WTC11 (cell line): ENCODE measurements around the gene OLFM3. TPM values are rescaled to one million over a fixed set of nuclear protein-coding genes. Genes with fewer than 3 reads are reported as not detected.

Source experiments
- ATAC-seq: fragments of 200-7000 bp; cut with Tn5 transposase; 2 replicates; pipeline ENCODE4 v1.10.0; 2021; ENCODE audit warnings: mild to moderate bottlenecking, moderate library complexity
- CTCF ChIA-PET: fragments of 300-600 bp; sonication (Branson Sonifier 250); formaldehyde crosslinking; loops from one replicate; lab custom pipeline; 2021; ENCODE audit warnings: antibody characterized with exemption; lab: Charles Lee
- POLR2A ChIA-PET: fragments of 350-600 bp; sonication (Branson Sonifier 250); formaldehyde crosslinking; loops from one replicate; lab custom pipeline; 2021; ENCODE audit warnings: antibody characterized with exemption; lab: Charles Lee
- DNase-seq: peaks from one replicate; pipeline ENCODE4 v3.0.0; 2021; ENCODE audit warnings: low spot score
- H3K27ac Mint-ChIP-seq: 2 replicates; pipeline ENCODE4 v1.8.0; 2021; ENCODE audit warnings: mixed read lengths
- H3K27me3 Mint-ChIP-seq: 2 replicates; pipeline ENCODE4 v1.8.0; 2021; ENCODE audit warnings: low read depth, mild to moderate bottlenecking, moderate library complexity, mixed read lengths
- H3K36me3 Mint-ChIP-seq: 2 replicates; pipeline ENCODE4 v1.8.0; 2021; ENCODE audit warnings: mixed read lengths
- H3K4me1 Mint-ChIP-seq: 2 replicates; pipeline ENCODE4 v1.8.0; 2022; ENCODE audit warnings: mixed read lengths
- H3K4me3 Mint-ChIP-seq: 2 replicates; pipeline ENCODE4 v1.8.0; 2021; ENCODE audit warnings: mild to moderate bottlenecking, moderate library complexity, mixed read lengths
- H3K9me3 Mint-ChIP-seq: 2 replicates; pipeline ENCODE4 v1.8.0; 2021; ENCODE audit warnings: mixed read lengths
- ATF1 ChIP-seq: sonication (generic); formaldehyde crosslinking; IDR thresholded peaks from 2 replicates; pipeline ENCODE4 v1.8.1; 2023; ENCODE audit warnings: mild to moderate bottlenecking, moderate library complexity, missing genetic modification reagents
- CREB1 ChIP-seq: sonication (generic); formaldehyde crosslinking; IDR thresholded peaks from 2 replicates; pipeline ENCODE4 v1.8.0; 2023; ENCODE audit warnings: mild to moderate bottlenecking, missing genetic modification reagents
- EMX1 ChIP-seq: fragments of 250-450 bp; sonication (Bioruptor Pico); IDR thresholded peaks from 2 replicates; pipeline ENCODE4 v1.8.0; 2021; ENCODE audit warnings: mild to moderate bottlenecking
- FOXK1 ChIP-seq: sonication (generic); formaldehyde crosslinking; IDR thresholded peaks from 2 replicates; pipeline ENCODE4 v1.8.0; 2022; ENCODE audit warnings: mild to moderate bottlenecking, moderate library complexity, missing genetic modification reagents
- FOXP1 ChIP-seq: sonication (generic); formaldehyde crosslinking; IDR thresholded peaks from 2 replicates; pipeline ENCODE4 v1.8.0; 2022; ENCODE audit warnings: missing genetic modification reagents, mild to moderate bottlenecking, moderate library complexity, borderline replicate concordance
- GRHL2 ChIP-seq: fragments of 250-450 bp; sonication (Bioruptor Pico); IDR thresholded peaks from 2 replicates; pipeline ENCODE4 v1.8.0; 2022; ENCODE audit warnings: mild to moderate bottlenecking, moderate library complexity; ENCODE audit not compliant: insufficient replicate concordance, severe bottlenecking
- GTF2I ChIP-seq: fragments of 250-450 bp; sonication (Bioruptor Pico); conservative IDR thresholded peaks from 2 replicates; pipeline ENCODE4 v1.4.0; 2021; ENCODE audit warnings: mild to moderate bottlenecking
- MXD4 ChIP-seq: fragments of 250-450 bp; sonication (Bioruptor Pico); IDR thresholded peaks from 2 replicates; pipeline ENCODE4 v1.8.0; 2021; ENCODE audit warnings: mild to moderate bottlenecking, moderate library complexity, borderline replicate concordance
- NFATC4 ChIP-seq: fragments of 250-450 bp; sonication (Bioruptor Pico); IDR thresholded peaks from 2 replicates; pipeline ENCODE4 v1.9.0; 2021; ENCODE audit warnings: mild to moderate bottlenecking
- NFE2L1 ChIP-seq: sonication (generic); formaldehyde crosslinking; IDR thresholded peaks from 2 replicates; pipeline ENCODE4 v1.8.1; 2023; ENCODE audit warnings: missing genetic modification reagents
- NR1H2 ChIP-seq: sonication (generic); formaldehyde crosslinking; IDR thresholded peaks from 2 replicates; pipeline ENCODE4 v1.9.0; 2021; ENCODE audit warnings: mild to moderate bottlenecking, moderate library complexity, missing genetic modification reagents
- NR2C2 ChIP-seq: sonication (generic); formaldehyde crosslinking; IDR thresholded peaks from 2 replicates; pipeline ENCODE4 v1.8.0; 2022; ENCODE audit warnings: mild to moderate bottlenecking, missing genetic modification reagents
- OVOL2 ChIP-seq: fragments of 250-450 bp; sonication (Bioruptor Pico); IDR thresholded peaks from 2 replicates; pipeline ENCODE4 v1.9.0; 2021; ENCODE audit warnings: mild to moderate bottlenecking, borderline replicate concordance
- ZNF416 ChIP-seq: fragments of 250-450 bp; sonication (Bioruptor Pico); IDR thresholded peaks from 2 replicates; pipeline ENCODE4 v1.9.0; 2021; ENCODE audit warnings: mild to moderate bottlenecking, inconsistent platforms
- total RNA-seq: library from RNA; stranded (reverse); gene quantifications from 3 replicates; pipeline ENCODE4 v1.2.3, GENCODE V29; 2021
- TF ChIP-seq, protein P1 (sequence below): fragments of 250-450 bp; sonication (Bioruptor Pico); IDR thresholded peaks from 2 replicates; pipeline ENCODE4 v1.9.0; 2021; ENCODE audit warnings: mild to moderate bottlenecking, borderline replicate concordance
- TF ChIP-seq, protein P2 (sequence below): sonication (generic); formaldehyde crosslinking; IDR thresholded peaks from 2 replicates; pipeline ENCODE4 v1.8.1; 2022; ENCODE audit warnings: missing genetic modification reagents, borderline replicate concordance
- TF ChIP-seq, protein P3 (sequence below): fragments of 250-450 bp; sonication (Bioruptor Pico); IDR thresholded peaks from 2 replicates; pipeline ENCODE4 v1.9.0; 2021; ENCODE audit warnings: moderate library complexity, mild to moderate bottlenecking, inconsistent platforms, borderline replicate concordance
- TF ChIP-seq, protein P4 (sequence below): sonication (generic); formaldehyde crosslinking; IDR thresholded peaks from 2 replicates; pipeline ENCODE4 v1.8.0; 2022; ENCODE audit warnings: missing genetic modification reagents
- TF ChIP-seq, protein P5 (sequence below): fragments of 250-450 bp; sonication (Bioruptor Pico); IDR thresholded peaks from 2 replicates; pipeline ENCODE4 v1.8.0; 2021; ENCODE audit warnings: mild to moderate bottlenecking
- TF ChIP-seq, protein P6 (sequence below): fragments of 250-450 bp; sonication (Bioruptor Pico); conservative IDR thresholded peaks from 2 replicates; pipeline ENCODE4 v1.9.0; 2021; ENCODE audit warnings: mild to moderate bottlenecking

OLFM3 gene
- total RNA-seq, 1 experiment from 2014 or later, result 0.37 TPM

DNA sequence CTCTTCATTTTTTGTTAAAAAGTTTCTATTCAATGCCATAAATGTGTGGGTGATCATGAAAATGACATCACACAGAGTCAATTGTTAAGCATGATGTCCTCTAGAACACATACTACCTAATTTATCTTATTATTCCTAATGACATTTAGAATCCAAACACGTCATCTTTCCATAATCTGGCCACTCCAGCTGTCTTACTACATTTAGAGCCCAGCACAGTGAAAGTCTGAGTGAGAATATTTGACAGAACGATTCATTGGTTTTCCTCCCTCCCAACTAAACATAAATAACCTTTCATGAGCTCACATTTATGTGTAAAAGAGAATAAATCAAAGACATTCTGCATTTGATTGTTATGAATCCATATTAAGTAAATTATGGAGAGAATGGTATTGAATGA is 160.7 kb downstream of the OLFM3 start (continued):
- TF ChIP-seq, protein P1, sequence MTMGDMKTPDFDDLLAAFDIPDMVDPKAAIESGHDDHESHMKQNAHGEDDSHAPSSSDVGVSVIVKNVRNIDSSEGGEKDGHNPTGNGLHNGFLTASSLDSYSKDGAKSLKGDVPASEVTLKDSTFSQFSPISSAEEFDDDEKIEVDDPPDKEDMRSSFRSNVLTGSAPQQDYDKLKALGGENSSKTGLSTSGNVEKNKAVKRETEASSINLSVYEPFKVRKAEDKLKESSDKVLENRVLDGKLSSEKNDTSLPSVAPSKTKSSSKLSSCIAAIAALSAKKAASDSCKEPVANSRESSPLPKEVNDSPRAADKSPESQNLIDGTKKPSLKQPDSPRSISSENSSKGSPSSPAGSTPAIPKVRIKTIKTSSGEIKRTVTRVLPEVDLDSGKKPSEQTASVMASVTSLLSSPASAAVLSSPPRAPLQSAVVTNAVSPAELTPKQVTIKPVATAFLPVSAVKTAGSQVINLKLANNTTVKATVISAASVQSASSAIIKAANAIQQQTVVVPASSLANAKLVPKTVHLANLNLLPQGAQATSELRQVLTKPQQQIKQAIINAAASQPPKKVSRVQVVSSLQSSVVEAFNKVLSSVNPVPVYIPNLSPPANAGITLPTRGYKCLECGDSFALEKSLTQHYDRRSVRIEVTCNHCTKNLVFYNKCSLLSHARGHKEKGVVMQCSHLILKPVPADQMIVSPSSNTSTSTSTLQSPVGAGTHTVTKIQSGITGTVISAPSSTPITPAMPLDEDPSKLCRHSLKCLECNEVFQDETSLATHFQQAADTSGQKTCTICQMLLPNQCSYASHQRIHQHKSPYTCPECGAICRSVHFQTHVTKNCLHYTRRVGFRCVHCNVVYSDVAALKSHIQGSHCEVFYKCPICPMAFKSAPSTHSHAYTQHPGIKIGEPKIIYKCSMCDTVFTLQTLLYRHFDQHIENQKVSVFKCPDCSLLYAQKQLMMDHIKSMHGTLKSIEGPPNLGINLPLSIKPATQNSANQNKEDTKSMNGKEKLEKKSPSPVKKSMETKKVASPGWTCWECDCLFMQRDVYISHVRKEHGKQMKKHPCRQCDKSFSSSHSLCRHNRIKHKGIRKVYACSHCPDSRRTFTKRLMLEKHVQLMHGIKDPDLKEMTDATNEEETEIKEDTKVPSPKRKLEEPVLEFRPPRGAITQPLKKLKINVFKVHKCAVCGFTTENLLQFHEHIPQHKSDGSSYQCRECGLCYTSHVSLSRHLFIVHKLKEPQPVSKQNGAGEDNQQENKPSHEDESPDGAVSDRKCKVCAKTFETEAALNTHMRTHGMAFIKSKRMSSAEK (CRISPR knock-in tag), result no peak
- TF ChIP-seq EMX1, result no peak
- TF ChIP-seq, protein P2, sequence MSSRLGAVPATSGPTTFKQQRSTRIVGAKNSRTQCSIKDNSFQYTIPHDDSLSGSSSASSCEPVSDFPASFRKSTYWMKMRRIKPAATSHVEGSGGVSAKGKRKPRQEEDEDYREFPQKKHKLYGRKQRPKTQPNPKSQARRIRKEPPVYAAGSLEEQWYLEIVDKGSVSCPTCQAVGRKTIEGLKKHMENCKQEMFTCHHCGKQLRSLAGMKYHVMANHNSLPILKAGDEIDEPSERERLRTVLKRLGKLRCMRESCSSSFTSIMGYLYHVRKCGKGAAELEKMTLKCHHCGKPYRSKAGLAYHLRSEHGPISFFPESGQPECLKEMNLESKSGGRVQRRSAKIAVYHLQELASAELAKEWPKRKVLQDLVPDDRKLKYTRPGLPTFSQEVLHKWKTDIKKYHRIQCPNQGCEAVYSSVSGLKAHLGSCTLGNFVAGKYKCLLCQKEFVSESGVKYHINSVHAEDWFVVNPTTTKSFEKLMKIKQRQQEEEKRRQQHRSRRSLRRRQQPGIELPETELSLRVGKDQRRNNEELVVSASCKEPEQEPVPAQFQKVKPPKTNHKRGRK (CRISPR knock-in tag), result no peak
- no peak for TF ChIP-seq NFE2L1 (CRISPR knock-in tag)
- no peak for TF ChIP-seq GTF2I (CRISPR knock-in tag)
- TF ChIP-seq, all 79 proteins: peak for 0

DNA sequence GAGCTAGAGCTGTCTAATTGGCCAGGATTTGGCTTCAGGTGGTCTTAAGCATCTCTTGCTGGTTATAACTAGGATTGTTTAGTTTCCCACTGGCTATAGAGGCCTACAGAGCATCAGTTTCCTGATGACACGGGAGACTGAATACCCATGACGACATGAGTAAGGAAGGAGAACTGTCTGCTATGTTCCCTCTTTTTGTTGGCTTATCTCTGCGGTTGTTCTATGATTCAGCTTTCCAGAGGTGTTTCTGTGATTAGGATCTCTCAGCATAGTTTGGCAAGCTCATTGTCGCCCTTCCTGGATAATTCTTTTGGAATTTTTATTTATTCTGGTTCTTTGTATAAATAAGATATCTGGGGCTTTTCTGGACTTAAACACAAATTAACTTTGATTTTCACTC is 163.4 kb downstream of the OLFM3 start:
- Mint-ChIP-seq H3K27ac (no peak overlapping the region), H3K4me1 (no peaks in the 10 kb centered on the region; the same call in 1 of the 2 replicates), H3K4me3 (no peak overlapping the region), H3K9me3 (no peaks in the 10 kb centered on the region), H3K36me3 (no peaks in the 10 kb centered on the region), H3K27me3 (no peaks in the 10 kb centered on the region)
- ATAC-seq (no peak), DNase-seq (no peak)
- TF ChIP-seq OVOL2 (CRISPR knock-in tag) (no peak), NFATC4 (CRISPR knock-in tag) (no peak)
- ChIA-PET POLR2A (no interaction called here), CTCF (interaction anchor here (0.9 kb wide), 1 partner anchor 180 kb away, joined by 4 read pairs; no protein-coding TSS in a partner anchor)

DNA sequence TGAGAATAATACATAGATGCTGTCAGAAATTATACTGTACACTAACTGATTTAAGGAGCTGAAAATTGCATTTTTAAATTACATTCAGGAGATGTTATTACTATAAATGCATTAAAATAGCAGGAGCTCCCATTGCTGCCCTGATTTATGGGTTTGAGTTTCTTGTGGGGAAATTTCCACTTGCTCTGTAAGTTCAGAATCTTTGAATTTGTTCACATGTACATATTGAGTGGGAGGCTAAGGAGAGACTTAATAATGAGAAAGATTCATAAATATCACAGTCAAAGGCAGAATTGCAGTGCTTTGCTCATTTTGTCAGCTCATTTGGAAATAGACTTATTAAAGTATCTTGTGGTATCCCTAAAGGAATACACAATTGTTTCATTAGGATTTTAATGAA is 170.3 kb downstream of the OLFM3 start:
- no peaks in the 10 kb centered on the region for H3K27me3 Mint-ChIP-seq
- H3K9me3 Mint-ChIP-seq, result no peaks in the 10 kb centered on the region
- CTCF ChIA-PET, result no interaction called here
- H3K27ac Mint-ChIP-seq, result no peak overlapping the region
- no peaks in the 10 kb centered on the region; the same call in 1 of the 2 replicates for H3K4me1 Mint-ChIP-seq
- no peak overlapping the region for H3K4me3 Mint-ChIP-seq
- DNase-seq (no peak), ATAC-seq (no peak)
- POLR2A ChIA-PET, result no interaction called here
- H3K36me3 Mint-ChIP-seq, result no peaks in the 10 kb centered on the region
- TF ChIP-seq, protein P3, sequence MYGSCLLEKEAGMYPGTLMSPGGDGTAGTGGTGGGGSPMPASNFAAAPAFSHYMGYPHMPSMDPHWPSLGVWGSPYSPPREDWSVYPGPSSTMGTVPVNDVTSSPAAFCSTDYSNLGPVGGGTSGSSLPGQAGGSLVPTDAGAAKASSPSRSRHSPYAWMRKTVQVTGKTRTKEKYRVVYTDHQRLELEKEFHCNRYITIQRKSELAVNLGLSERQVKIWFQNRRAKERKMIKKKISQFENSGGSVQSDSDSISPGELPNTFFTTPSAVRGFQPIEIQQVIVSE (CRISPR knock-in tag), result no peak
- TF ChIP-seq CREB1 (CRISPR knock-in tag) (no peak), FOXP1 (no peak), NR2C2 (CRISPR knock-in tag) (no peak), GTF2I (CRISPR knock-in tag) (no peak), NR1H2 (CRISPR knock-in tag) (no peak), FOXK1 (CRISPR knock-in tag) (no peak), ZNF416 (CRISPR knock-in tag) (no peak), MXD4 (CRISPR knock-in tag) (no peak), GRHL2 (CRISPR knock-in tag) (no peak), ATF1 (no peak), NFATC4 (CRISPR knock-in tag) (no peak)
- TF ChIP-seq, protein P4, sequence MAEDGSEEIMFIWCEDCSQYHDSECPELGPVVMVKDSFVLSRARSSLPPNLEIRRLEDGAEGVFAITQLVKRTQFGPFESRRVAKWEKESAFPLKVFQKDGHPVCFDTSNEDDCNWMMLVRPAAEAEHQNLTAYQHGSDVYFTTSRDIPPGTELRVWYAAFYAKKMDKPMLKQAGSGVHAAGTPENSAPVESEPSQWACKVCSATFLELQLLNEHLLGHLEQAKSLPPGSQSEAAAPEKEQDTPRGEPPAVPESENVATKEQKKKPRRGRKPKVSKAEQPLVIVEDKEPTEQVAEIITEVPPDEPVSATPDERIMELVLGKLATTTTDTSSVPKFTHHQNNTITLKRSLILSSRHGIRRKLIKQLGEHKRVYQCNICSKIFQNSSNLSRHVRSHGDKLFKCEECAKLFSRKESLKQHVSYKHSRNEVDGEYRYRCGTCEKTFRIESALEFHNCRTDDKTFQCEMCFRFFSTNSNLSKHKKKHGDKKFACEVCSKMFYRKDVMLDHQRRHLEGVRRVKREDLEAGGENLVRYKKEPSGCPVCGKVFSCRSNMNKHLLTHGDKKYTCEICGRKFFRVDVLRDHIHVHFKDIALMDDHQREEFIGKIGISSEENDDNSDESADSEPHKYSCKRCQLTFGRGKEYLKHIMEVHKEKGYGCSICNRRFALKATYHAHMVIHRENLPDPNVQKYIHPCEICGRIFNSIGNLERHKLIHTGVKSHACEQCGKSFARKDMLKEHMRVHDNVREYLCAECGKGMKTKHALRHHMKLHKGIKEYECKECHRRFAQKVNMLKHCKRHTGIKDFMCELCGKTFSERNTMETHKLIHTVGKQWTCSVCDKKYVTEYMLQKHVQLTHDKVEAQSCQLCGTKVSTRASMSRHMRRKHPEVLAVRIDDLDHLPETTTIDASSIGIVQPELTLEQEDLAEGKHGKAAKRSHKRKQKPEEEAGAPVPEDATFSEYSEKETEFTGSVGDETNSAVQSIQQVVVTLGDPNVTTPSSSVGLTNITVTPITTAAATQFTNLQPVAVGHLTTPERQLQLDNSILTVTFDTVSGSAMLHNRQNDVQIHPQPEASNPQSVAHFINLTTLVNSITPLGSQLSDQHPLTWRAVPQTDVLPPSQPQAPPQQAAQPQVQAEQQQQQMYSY (CRISPR knock-in tag), result no peak
- TF ChIP-seq, protein P5, sequence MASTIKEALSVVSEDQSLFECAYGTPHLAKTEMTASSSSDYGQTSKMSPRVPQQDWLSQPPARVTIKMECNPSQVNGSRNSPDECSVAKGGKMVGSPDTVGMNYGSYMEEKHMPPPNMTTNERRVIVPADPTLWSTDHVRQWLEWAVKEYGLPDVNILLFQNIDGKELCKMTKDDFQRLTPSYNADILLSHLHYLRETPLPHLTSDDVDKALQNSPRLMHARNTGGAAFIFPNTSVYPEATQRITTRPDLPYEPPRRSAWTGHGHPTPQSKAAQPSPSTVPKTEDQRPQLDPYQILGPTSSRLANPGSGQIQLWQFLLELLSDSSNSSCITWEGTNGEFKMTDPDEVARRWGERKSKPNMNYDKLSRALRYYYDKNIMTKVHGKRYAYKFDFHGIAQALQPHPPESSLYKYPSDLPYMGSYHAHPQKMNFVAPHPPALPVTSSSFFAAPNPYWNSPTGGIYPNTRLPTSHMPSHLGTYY (CRISPR knock-in tag), result no peak
- TF ChIP-seq, protein P6, sequence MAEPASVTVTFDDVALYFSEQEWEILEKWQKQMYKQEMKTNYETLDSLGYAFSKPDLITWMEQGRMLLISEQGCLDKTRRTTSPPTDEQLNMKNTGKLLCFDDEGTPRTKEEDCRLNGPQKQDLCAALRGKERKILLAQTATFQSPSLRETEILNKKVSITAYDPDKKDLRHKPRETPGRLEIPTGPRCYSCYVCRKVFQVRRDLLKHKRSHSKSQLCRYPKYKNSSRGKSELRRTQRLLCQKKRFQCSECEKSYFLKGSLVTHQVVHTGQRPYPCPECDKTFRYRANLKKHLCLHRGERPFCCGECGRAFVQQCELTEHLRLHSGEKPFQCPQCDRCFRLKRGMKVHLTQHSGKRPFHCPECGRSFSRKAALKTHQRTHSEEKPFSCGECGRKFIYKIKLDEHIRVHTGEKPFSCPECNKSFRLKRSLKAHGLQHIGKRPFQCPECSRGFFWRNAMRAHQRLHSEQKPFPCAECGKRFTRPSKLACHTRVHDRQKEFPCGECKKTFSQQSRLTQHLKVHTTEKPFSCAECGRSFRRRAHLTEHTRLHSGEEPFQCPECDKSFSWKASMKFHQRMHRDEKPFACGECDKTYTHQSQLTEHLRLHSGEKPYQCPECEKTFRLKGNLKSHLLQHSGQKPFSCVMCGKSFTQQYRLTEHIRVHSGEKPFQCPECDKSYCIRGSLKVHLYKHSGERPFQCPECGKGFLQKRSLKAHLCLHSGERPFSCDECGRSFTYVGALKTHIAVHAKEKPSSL (CRISPR knock-in tag), result no peak
